ENCODE data around the gene CYB5R4.

CYB5R4 gene

DNA sequence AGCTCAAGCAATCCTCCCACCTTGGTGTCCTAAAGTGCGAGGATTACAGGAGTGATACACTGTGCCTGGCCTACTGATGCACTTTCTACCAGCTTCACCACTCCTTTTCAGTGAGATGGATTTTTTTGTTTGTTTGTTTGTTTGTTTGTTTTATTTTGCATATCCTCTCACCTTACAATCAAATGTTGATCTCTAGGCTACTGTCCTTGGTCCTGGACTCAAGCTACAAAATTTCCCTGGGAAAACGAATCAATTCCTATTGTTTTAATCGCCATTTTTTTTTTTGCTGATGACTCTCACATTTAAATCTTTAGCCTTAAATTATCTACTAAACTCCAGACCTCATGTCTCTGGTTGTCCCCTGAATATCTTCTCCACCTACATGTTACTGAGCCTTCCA, 9.9 kb upstream of the CYB5R4 start:
- DNase-seq: no peak
- Histone ChIP-seq H3K4me1 (ENCODE audit: control insufficient read depth in 1 of 2, insufficient read depth in 2 of 2, low read length in 2 of 2) (peaks cover 3 to 11% of the 10 kb centered on the region in 2 experiments), H3K14ac (ENCODE audit: low read length) (no peak overlapping the region), H2AK5ac (ENCODE audit: low read length) (no peak overlapping the region), H2BK12ac (ENCODE audit: low read length) (no peak overlapping the region), H3K79me2 (ENCODE audit: control insufficient read depth, insufficient read depth, low read length, poor library complexity) (no peaks in the 10 kb centered on the region), H3K9me3 (ENCODE audit: insufficient read depth, low read depth, low read length) (no peaks in the 10 kb centered on the region), H4K8ac (ENCODE audit: low read depth, low read length) (no peak overlapping the region), H3K4me3 (ENCODE audit: low read depth, low read length) (no peak overlapping the region), H3K27ac (ENCODE audit: low read depth, low read length) (no peak overlapping the region), H2BK5ac (ENCODE audit: low read depth, low read length, poor library complexity) (no peak overlapping the region), H3K79me1 (ENCODE audit: low read length) (no peaks in the 10 kb centered on the region), H3K27me3 (ENCODE audit: insufficient read depth, low read length) (peaks cover 18% of the 10 kb centered on the region), H4K91ac (ENCODE audit: low read depth, low read length) (no peak overlapping the region), H3K4me2 (ENCODE audit: low read length) (no peak overlapping the region), H3K23ac (ENCODE audit: low read length) (no peak overlapping the region), H3K4ac (ENCODE audit: low read depth, low read length) (no peak overlapping the region), H3K36me3 (ENCODE audit: control insufficient read depth in 1 of 2, insufficient read depth in 2 of 2, low read length in 2 of 2) (no peaks in the 10 kb centered on the region), H3K9ac (ENCODE audit: low read length) (no peak overlapping the region), H2BK120ac (ENCODE audit: insufficient read depth, low read length, poor library complexity) (no peak overlapping the region), H3K18ac (ENCODE audit: low read length) (no peak overlapping the region), H2AFZ (ENCODE audit: insufficient read depth, low read length, poor library complexity) (no peak overlapping the region), H4K12ac (ENCODE audit: low read depth, low read length) (no peak overlapping the region)
- no CpG with 5 or more reads among the region's 3 CpGs for WGBS (ENCODE audit: extremely low coverage, insufficient coverage, insufficient read length)

DNA sequence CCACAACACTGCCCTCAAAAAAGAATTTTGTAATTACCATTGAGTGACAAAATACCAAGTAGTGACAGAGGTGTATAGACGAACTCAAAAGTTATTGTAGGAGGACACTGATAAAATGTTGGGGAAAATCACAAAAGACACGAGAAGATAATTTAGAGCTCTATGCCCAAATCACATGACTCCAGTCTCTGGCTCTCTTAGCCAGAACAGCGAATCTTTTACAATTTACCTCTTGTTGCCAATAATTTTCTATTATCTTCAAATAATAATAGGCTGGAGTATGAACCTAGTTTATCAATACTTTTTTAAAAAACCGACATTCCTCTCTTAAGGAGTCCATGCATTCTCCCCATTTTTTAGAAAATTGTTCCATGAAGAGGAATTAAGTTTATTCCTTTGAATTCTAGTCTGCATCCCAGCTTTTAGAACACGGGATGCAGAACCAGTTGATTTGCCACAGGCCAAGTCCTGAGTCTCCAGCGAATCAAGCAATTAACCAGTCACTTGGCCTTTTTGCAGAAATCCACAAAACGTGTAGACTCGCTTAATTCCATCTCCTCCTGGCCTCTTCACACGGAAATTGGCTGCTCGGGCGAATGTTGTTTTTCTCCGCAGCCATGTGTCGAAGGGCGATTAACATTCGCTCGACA, 6.8 kb upstream of the CYB5R4 start:
- Histone ChIP-seq H3K23ac (ENCODE audit: low read length) (no peak overlapping the region), H3K36me3 (ENCODE audit: control insufficient read depth in 1 of 2, insufficient read depth in 2 of 2, low read length in 2 of 2) (no peaks in the 10 kb centered on the region), H4K8ac (ENCODE audit: low read depth, low read length) (no peak overlapping the region), H3K79me2 (ENCODE audit: control insufficient read depth, insufficient read depth, low read length, poor library complexity) (no peaks in the 10 kb centered on the region), H3K4me1 (ENCODE audit: control insufficient read depth in 1 of 2, insufficient read depth in 2 of 2, low read length in 2 of 2) (peaks cover 3 to 11% of the 10 kb centered on the region in 2 experiments), H2BK5ac (ENCODE audit: low read depth, low read length, poor library complexity) (no peak overlapping the region), H3K27ac (ENCODE audit: low read depth, low read length) (no peak overlapping the region), H3K14ac (ENCODE audit: low read length) (no peak overlapping the region), H3K79me1 (ENCODE audit: low read length) (no peaks in the 10 kb centered on the region), H3K9me3 (ENCODE audit: insufficient read depth, low read depth, low read length) (no peaks in the 10 kb centered on the region), H4K12ac (ENCODE audit: low read depth, low read length) (no peak overlapping the region), H3K18ac (ENCODE audit: low read length) (no peak overlapping the region), H3K4me3 (ENCODE audit: low read depth, low read length) (no peak overlapping the region), H3K9ac (ENCODE audit: low read length) (no peak overlapping the region), H2AK5ac (ENCODE audit: low read length) (no peak overlapping the region), H4K91ac (ENCODE audit: low read depth, low read length) (no peak overlapping the region), H3K27me3 (ENCODE audit: insufficient read depth, low read length) (peaks cover 22% of the 10 kb centered on the region), H2AFZ (ENCODE audit: insufficient read depth, low read length, poor library complexity) (peak overlapping the region; percentile 44), H2BK120ac (ENCODE audit: insufficient read depth, low read length, poor library complexity) (no peak overlapping the region), H3K4ac (ENCODE audit: low read depth, low read length) (no peak overlapping the region), H2BK12ac (ENCODE audit: low read length) (no peak overlapping the region), H3K4me2 (ENCODE audit: low read length) (peak overlapping the region; percentile 66)
- DNase-seq: no peak
- WGBS (ENCODE audit: extremely low coverage, insufficient coverage, insufficient read length): no CpG with 5 or more reads among the region's 16 CpGs

DNA sequence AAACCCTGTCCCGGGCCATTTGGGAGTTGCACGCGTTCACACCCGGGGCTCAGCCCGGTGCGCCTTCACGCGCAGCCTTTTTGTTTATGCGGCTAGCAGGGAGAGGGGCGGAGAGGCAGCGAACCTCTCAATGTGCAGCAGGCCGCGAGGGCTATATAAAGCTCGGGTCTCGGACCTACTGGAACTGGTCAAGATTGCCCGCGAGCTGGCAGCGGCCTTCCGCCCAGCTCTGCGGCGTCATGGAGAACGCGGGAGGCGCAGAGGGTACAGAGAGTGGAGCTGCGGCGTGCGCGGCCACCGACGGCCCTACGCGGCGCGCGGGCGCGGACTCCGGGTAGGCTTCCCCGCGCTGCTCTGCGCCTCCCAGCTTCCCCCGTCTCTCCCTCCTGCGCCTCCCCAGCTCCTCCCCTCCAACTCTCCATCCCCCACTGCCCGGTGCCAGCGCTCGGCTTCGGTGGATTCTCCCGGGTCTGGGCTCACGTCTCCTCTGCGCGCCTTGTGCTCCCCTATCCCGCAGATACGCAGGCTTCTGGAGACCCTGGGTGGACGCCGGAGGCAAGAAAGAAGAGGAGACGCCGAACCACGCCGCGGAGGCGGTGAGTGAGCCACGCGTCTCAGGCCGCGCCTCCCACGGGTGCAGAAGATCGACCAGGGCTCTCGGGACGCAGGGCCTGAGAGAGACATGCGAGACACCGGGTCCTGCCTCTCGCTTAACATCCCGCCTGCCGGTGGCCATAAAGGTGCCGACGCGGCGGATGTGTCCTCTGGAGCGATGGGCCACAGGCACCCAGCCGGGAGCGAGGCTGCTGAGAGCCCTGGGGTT, 6.1 kb upstream of the CYB5R4 start, which contains the start of gene RIPPLY2:
TSS of gene RIPPLY2 (plus strand) at position 183 of the 823 bp plus-strand sequence. CDS start at position 240, 57 bp downstream.
- DNase-seq: no peak
- H3K36me3 ChIP-seq (ENCODE audit: control insufficient read depth in 1 of 2, insufficient read depth in 2 of 2, low read length in 2 of 2): no peaks in the 10 kb centered on the region
- no peak within 1 kb of the TSS for H3K4ac ChIP-seq (ENCODE audit: low read depth, low read length)
- peak within 1 kb of the TSS; percentile 57 for H3K4me3 ChIP-seq (ENCODE audit: low read depth, low read length)
- H2BK120ac ChIP-seq (ENCODE audit: insufficient read depth, low read length, poor library complexity): no peak within 1 kb of the TSS
- H3K79me2 ChIP-seq (ENCODE audit: control insufficient read depth, insufficient read depth, low read length, poor library complexity): no peaks in the 10 kb centered on the region
- H4K12ac ChIP-seq (ENCODE audit: low read depth, low read length): no peak within 1 kb of the TSS
- H2AK5ac ChIP-seq (ENCODE audit: low read length): no peak within 1 kb of the TSS
- peak within 1 kb of the TSS; percentile 44 for H2AFZ ChIP-seq (ENCODE audit: insufficient read depth, low read length, poor library complexity)
- H3K9ac ChIP-seq (ENCODE audit: low read length): no peak within 1 kb of the TSS
- no peak within 1 kb of the TSS for H4K8ac ChIP-seq (ENCODE audit: low read depth, low read length)
- no peak within 1 kb of the TSS for H3K27ac ChIP-seq (ENCODE audit: low read depth, low read length)
- no peak within 1 kb of the TSS for H2BK5ac ChIP-seq (ENCODE audit: low read depth, low read length, poor library complexity)
- no peaks in the 10 kb centered on the region for H3K79me1 ChIP-seq (ENCODE audit: low read length)
- H2BK12ac ChIP-seq (ENCODE audit: low read length): no peak within 1 kb of the TSS
- H4K91ac ChIP-seq (ENCODE audit: low read depth, low read length): no peak within 1 kb of the TSS
- no peak within 1 kb of the TSS for H3K23ac ChIP-seq (ENCODE audit: low read length)
- no CpG with 5 or more reads among the region's 81 CpGs for whole genome bisulfite sequencing (ENCODE audit: extremely low coverage, insufficient coverage, insufficient read length)
- peaks cover 3 to 11% of the 10 kb centered on the region in 2 experiments for H3K4me1 ChIP-seq (ENCODE audit: control insufficient read depth in 1 of 2, insufficient read depth in 2 of 2, low read length in 2 of 2)
- no peak within 1 kb of the TSS for H3K18ac ChIP-seq (ENCODE audit: low read length)
- peak within 1 kb of the TSS; percentile 66 for H3K4me2 ChIP-seq (ENCODE audit: low read length)
- no peak within 1 kb of the TSS for H3K14ac ChIP-seq (ENCODE audit: low read length)
- H3K27me3 ChIP-seq (ENCODE audit: insufficient read depth, low read length): peaks cover 22% of the 10 kb centered on the region
- no peaks in the 10 kb centered on the region for H3K9me3 ChIP-seq (ENCODE audit: insufficient read depth, low read depth, low read length)

DNA sequence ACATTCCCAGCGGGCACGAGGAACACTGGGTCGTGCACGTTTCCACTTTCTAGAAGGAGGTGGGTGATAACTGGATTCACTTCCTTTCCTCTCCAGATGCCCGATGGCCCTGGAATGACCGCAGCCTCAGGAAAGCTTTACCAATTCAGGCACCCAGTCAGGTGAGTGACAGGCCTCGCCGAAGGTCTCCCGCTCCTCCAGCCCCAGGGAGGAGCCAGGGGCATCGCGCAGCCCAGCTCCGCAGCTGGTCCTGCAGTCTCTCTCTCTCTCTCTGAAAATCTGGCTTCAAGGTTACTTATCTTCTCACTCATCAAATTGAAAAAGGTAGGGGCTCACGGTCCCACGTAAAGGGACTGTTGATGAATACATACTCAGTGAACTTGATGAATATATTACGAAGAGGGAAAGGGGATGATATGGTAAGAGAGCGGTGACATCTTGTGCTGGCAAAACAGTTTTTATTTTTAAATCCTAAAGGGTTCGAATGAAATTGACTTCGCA, 5.4 kb upstream of the CYB5R4 start:
- no peak for DNase-seq

More for the DNA sequence above, 5.4 kb upstream of the CYB5R4 start:
- no peak overlapping the region for H2BK120ac ChIP-seq (ENCODE audit: insufficient read depth, low read length, poor library complexity)
- no peak overlapping the region for H3K27ac ChIP-seq (ENCODE audit: low read depth, low read length)
- H3K14ac ChIP-seq (ENCODE audit: low read length): no peak overlapping the region
- no peak overlapping the region for H2BK12ac ChIP-seq (ENCODE audit: low read length)
- no peak overlapping the region for H3K9ac ChIP-seq (ENCODE audit: low read length)
- H4K8ac ChIP-seq (ENCODE audit: low read depth, low read length): no peak overlapping the region
- peak overlapping the region; percentile 66 for H3K4me2 ChIP-seq (ENCODE audit: low read length)
- H3K4ac ChIP-seq (ENCODE audit: low read depth, low read length): no peak overlapping the region
- no peaks in the 10 kb centered on the region for H3K9me3 ChIP-seq (ENCODE audit: insufficient read depth, low read depth, low read length)
- H3K27me3 ChIP-seq (ENCODE audit: insufficient read depth, low read length): peaks cover 22% of the 10 kb centered on the region
- H2BK5ac ChIP-seq (ENCODE audit: low read depth, low read length, poor library complexity): no peak overlapping the region
- H2AFZ ChIP-seq (ENCODE audit: insufficient read depth, low read length, poor library complexity): no peak overlapping the region
- no peak overlapping the region for H3K18ac ChIP-seq (ENCODE audit: low read length)
- no peak overlapping the region for H4K12ac ChIP-seq (ENCODE audit: low read depth, low read length)
- peaks cover 3 to 11% of the 10 kb centered on the region in 2 experiments for H3K4me1 ChIP-seq (ENCODE audit: control insufficient read depth in 1 of 2, insufficient read depth in 2 of 2, low read length in 2 of 2)
- no peak overlapping the region for H3K4me3 ChIP-seq (ENCODE audit: low read depth, low read length)
- H3K79me2 ChIP-seq (ENCODE audit: control insufficient read depth, insufficient read depth, low read length, poor library complexity): no peaks in the 10 kb centered on the region
- H4K91ac ChIP-seq (ENCODE audit: low read depth, low read length): no peak overlapping the region
- H3K79me1 ChIP-seq (ENCODE audit: low read length): no peaks in the 10 kb centered on the region
- H2AK5ac ChIP-seq (ENCODE audit: low read length): no peak overlapping the region
- no peaks in the 10 kb centered on the region for H3K36me3 ChIP-seq (ENCODE audit: control insufficient read depth in 1 of 2, insufficient read depth in 2 of 2, low read length in 2 of 2)
- H3K23ac ChIP-seq (ENCODE audit: low read length): no peak overlapping the region
- WGBS (ENCODE audit: extremely low coverage, insufficient coverage, insufficient read length): no CpG with 5 or more reads among the region's 18 CpGs
